ENCODE measurements around the gene GRAMD1B. TPM values are rescaled to one million over a fixed set of nuclear protein-coding genes. Genes with fewer than 3 reads are reported as not detected.

The GRAMD1B gene
- 19.7 TPM for polyA plus RNA-seq (2012; ENCODE audit: insufficient read depth, insufficient read length, low read depth)

DNA sequence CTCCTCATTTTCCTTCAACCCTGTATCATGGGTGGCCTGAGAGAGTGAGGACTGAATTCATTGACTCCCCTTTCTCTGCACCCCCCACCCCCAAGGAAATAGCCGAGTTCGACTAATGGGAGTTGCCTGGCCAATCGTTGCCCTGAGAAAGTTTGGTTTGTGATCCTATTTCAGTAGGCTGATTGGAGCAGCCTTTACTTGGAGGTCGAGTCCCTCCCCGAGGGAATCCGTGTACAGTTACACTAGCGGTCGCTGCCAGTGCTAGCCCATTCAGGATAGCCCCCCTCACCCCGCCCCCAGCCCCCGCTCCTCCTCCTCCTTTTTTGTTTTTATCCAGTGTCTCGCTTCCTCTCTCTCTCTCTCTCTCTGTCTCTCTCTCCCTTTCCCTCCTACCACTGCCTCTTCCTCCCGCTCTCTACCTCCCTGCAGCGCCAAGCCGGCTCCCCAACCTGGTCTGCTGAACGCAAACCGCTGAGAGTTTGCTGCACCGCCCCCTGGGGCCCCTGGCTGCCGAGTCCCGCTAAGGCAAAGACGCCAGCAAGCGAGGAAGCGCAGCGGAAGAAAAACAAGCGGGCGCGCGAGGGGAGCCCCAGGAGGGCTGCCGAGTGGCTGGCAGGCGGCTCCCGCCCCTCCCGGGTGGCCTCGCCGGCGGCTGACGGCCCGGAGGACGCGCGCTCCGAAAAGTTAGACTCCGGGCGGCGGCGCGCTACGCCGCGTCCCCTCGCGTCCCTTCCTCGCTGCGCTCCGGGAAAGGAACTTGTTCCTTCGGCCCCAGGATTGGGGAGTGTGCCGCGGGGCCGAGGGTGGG is at the start of gene GRAMD1B:
Gene GRAMD1B, plus strand, starts transcription at position 357 of the 808 bp plus-strand sequence. CDS start 524 bp downstream, outside the sequence.
- TF ChIP-seq, protein P1, sequence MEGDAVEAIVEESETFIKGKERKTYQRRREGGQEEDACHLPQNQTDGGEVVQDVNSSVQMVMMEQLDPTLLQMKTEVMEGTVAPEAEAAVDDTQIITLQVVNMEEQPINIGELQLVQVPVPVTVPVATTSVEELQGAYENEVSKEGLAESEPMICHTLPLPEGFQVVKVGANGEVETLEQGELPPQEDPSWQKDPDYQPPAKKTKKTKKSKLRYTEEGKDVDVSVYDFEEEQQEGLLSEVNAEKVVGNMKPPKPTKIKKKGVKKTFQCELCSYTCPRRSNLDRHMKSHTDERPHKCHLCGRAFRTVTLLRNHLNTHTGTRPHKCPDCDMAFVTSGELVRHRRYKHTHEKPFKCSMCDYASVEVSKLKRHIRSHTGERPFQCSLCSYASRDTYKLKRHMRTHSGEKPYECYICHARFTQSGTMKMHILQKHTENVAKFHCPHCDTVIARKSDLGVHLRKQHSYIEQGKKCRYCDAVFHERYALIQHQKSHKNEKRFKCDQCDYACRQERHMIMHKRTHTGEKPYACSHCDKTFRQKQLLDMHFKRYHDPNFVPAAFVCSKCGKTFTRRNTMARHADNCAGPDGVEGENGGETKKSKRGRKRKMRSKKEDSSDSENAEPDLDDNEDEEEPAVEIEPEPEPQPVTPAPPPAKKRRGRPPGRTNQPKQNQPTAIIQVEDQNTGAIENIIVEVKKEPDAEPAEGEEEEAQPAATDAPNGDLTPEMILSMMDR (IDR thresholded peaks at IDR 0.05; ENCODE audit: low read depth, low read length), result peak; percentile 36; the same call in 1 of the 2 replicates
- DNase-seq, result peak; percentile 83
- Histone ChIP-seq H3K36me3 (no peaks in the 10 kb centered on the region), H3K4me1 (peaks cover 3% of the 10 kb centered on the region; the same call in 1 of the 2 replicates), H3K4me3 (ENCODE audit: low read depth, low read length) (peak within 1 kb of the TSS; percentile 77), H3K9me3 (no peaks in the 10 kb centered on the region), H3K27me3 (no peaks in the 10 kb centered on the region)

DNA sequence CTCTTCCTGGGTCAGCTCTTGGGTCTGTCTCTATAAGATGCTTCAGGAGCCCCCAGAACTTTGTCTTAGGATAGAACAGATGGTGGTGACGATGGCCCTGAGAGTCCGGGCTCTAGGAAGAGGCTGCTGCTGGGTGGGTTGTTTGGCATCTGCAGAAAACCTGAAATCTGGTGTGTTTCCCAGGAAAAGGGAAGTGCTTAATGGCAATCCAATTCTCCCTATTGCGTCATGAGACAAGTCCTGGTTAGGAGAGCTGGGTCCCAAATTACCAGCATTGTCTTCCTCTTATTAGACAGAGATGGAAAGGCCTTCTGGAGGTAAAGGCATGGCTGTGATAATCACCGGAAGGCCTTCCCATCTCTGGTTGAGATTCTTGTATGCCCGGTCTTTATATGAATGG is 48.9 kb upstream of the GRAMD1B start:
- Histone ChIP-seq H3K4me3 (ENCODE audit: low read depth, low read length) (no peak overlapping the region), H3K36me3 (no peaks in the 10 kb centered on the region), H3K9me3 (no peaks in the 10 kb centered on the region), H3K27me3 (no peaks in the 10 kb centered on the region), H3K4me1 (peaks cover 22% of the 10 kb centered on the region)
- no peak for DNase-seq
- TF ChIP-seq, protein P1 (IDR thresholded peaks at IDR 0.05; ENCODE audit: low read depth, low read length), result no peak

DNA sequence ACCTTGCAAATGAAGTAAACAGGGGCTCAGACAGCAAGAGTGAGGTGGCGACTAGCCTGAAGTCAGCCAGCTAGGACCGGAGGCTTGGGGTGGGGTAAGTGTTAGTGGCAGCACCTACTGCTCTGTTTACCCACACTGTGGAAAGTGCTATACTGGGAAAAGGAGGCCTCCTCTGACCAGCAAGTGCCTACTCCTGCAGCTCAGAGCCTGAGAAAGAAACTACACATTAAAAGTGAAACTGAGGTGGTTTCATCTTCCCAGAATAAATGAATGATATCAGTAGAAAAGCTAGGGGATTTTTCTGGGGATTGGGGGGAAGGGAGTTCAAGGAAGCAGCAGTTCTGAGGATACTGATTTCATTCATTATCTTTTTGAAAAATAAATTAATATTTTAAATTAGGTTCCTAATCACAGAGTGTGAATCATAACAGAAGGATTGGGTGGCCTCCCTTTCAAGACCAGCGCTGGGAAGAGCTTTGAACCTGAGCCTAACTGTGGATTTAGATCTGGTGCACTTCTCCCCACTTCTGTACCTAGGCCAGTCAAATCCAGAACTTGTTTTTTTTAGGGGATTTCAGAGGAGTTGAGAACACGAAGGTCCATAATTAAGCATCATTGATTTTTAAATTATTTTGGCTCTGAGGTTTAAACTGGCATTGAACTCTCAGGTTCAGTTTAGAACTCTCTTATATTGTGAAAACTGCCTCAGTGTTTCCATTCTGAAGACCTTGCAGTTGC is 48.1 kb upstream of the GRAMD1B start:
- TF ChIP-seq, protein P1 (IDR thresholded peaks at IDR 0.05; ENCODE audit: low read depth, low read length), result no peak
- Histone ChIP-seq H3K4me3 (ENCODE audit: low read depth, low read length) (no peak overlapping the region), H3K4me1 (peaks cover 18% of the 10 kb centered on the region), H3K9me3 (no peaks in the 10 kb centered on the region), H3K36me3 (no peaks in the 10 kb centered on the region), H3K27me3 (no peaks in the 10 kb centered on the region)
- DNase-seq, result no peak

DNA sequence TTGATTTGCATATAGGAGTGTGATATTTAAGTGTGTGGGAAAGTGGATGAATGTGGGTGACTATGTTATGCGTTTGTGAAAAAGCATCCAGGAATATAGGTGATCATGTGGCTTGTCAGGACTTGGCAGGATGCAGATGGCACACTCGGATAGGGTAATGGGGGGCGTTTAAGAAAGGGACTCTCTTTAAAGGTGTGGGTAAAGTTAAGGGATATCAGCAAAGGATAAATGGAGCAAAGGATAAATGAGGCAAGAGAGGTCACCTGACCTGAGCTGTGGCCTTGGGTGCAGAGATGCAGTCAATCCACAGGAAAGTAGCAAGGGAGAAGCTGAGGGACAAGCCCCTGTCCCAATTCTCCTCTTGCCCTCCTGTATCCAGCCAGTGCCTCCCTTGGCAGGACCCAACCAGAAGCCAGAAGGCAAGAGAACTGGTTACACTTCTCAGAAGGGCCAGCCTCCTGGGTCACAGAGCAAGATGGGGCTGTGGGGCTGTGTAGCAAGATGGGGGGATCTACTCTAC is 47.5 kb upstream of the GRAMD1B start:
- H3K36me3 ChIP-seq, result no peaks in the 10 kb centered on the region
- H3K4me1 ChIP-seq, result peaks cover 15% of the 10 kb centered on the region
- no peaks in the 10 kb centered on the region for H3K9me3 ChIP-seq
- H3K4me3 ChIP-seq (ENCODE audit: low read depth, low read length), result no peak overlapping the region
- DNase-seq, result no peak
- H3K27me3 ChIP-seq, result no peaks in the 10 kb centered on the region
- TF ChIP-seq, protein P1 (IDR thresholded peaks at IDR 0.05; ENCODE audit: low read depth, low read length), result no peak

DNA sequence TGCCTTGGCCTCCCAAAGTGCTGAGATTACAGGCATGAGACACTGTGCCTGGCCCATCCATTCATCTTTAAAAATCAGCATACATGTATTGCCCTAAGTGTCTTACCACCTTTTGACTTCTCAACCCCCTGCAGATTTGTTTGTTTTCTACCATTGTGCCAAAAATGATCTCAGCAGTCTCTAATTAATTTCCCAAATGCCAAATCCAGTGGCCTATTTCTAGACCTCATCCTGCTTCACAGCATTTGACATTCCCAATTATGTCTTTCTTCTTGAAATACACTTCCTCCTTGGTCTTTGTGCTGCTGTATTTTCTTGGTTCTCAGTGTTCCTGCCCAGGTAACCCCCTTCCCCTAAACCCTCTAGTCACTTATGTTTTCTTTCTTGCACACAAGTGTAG is 46.0 kb upstream of the GRAMD1B start:
- H3K4me1 ChIP-seq, result peaks cover 6% of the 10 kb centered on the region
- H3K36me3 ChIP-seq, result no peaks in the 10 kb centered on the region
- no peak overlapping the region for H3K4me3 ChIP-seq (ENCODE audit: low read depth, low read length)
- DNase-seq, result no peak
- H3K27me3 ChIP-seq, result no peaks in the 10 kb centered on the region
- TF ChIP-seq, protein P1 (IDR thresholded peaks at IDR 0.05; ENCODE audit: low read depth, low read length), result no peak
- no peaks in the 10 kb centered on the region for H3K9me3 ChIP-seq
